SW 1271 (cell line): ENCODE data around the gene SULT2B1.
"Not testable (repeated sequence)": the region's sequence is repeated elsewhere in the genome, so short reads cannot be mapped to it uniquely, and the experiment has no call there.

Source experiments
- DNase-seq, 2 experiments: peaks; one replicate each; lab custom pipeline; 2025; lab: John Stamatoyannopoulos, UW

SULT2B1 gene

GRCh38 chr19:48558018-48558684, 6.2 kb downstream of the SULT2B1 start:
- DNase-seq = no peak

DNA sequence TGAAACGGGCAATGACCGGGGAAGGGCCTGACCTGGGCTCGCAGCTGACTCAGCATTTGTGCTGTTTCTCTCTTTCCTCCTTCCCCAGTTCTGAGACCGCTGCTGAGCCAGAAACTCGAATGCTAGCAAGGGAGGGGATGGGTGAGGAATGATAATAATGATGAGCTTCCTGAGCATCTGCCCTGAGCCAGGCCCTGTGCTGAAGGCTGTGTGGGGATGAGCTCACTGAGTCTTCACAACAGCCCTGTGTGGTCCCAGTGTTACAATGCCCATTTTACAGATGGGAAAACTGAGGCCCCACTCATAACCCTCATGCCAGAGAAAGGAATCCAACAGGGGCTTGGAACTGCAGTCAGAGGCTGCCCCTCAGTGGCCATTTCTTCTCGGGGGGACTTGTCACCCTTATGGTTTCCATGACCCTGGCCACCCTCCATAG, 8.1 kb downstream of the SULT2B1 start:
- no peak for DNase-seq

DNA sequence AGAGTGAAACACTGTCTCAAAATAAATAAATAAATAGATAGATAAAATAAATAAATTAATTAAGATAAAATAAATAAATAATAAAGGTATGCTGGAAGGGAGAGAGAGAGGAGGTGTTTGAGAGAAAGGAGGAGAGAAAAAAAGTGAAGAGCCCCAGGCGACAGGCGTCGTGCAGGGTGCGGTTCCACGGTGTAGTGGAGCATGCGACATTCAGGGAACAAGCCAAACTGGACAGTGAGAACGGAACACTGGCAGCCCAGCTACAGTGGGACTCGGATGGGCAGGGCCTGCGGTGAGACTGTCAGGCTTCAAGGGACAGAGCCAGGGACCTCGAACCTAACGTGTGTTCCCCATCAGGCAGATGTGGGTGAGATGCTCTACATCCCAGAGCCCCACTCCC, 9.4 kb downstream of the SULT2B1 start:
- no peak for DNase-seq

DNA sequence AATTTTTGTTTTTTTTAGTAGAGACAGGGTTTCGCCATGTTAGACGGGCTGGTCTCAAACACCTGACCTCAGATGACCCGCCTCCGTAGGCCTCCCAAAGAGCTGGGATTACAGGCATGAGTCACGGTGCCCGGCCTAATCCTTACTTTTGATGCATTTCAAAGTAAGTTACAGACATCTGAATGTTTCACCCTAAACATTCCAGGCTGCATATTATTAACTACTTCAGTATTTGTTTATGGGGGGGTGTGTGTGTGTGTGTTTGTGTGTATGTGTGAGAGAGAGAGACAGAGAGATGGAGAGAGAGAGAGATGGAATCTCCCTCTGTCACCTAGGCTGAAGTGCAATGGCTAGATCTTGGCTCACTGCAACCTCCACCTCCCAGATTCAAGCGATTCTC, 13.1 kb downstream of the SULT2B1 start:
- DNase-seq = no peak

- peak; percentile 37 to 70 for DNase-seq
Observed at GRCh38 chr19:48568345-48568886, 16.4 kb downstream of the SULT2B1 start.

- DNase-seq = no peak
Observed at GRCh38 chr19:48569814-48570213, 17.8 kb downstream of the SULT2B1 start.

DNA sequence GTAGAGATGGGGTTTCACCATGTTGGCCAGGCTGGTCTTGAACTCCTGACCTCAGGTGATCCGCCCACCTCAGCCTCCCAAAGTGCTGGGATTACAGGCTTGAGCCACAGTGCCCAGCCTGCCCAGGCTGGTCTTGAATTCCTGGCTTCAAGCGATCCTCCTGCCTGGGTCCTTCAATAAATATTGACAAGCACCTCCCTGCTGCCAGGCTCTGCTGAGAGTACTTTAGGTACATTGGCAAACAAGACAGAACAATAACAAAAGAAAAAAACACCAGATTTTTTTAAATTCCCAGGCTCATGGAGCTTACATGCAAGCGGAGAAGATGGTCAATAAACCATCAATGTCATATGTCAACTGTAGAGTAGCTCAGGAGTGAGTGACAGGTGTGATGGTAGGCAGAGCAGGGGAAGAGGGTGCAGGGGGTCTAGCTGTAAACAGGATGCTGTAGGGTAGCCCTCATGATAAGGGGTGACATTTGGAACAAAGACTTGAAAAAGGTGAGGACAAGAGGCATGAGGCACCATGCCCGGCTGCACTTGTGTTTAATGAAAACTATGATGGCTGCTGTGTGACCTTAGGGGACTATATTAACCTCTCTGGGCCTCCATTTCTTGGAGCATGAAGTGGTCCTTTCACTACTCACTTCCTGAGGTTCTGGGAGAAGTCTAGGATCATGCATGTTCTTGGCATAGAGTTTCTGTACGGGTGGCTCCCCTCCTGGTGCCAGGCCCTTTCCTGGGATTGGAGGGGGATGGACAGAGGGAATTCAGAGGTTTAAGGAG, 19.6 kb downstream of the SULT2B1 start:
- no peak for DNase-seq

- no peak for DNase-seq
Observed at GRCh38 chr19:48573163-48573505, 21.2 kb downstream of the SULT2B1 start.

DNA sequence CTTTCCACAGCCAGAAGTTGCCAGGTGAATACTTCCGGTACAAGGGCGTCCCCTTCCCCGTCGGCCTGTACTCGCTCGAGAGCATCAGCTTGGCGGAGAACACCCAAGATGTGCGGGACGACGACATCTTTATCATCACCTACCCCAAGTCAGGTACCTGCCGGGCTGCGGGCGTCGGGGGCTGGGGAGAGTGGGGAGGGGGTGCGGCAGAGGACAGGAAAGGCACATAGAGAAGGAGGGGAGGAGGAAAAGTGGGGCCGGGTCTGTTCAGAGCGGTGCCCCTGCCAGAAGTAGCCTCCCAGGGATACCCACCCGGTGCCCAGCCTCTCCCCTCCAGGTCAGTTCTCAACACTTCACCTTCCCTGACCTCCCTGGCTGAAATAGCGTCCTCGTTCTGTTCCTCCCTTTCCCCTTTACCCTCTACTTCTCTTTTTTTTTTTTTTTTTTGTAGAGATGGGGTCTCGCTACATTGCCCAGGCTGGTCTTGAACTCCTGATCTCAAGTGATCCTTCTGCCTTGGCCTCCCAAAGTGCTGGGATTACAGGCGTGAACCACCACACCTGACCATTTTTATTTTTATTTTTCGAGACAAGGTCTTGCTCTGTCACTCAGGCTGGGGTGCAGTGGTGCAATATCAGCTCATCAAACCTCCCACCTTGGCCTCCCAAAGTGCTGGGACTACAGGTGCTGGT, 24.1 kb downstream of the SULT2B1 start:
- DNase-seq = no peak

DNA sequence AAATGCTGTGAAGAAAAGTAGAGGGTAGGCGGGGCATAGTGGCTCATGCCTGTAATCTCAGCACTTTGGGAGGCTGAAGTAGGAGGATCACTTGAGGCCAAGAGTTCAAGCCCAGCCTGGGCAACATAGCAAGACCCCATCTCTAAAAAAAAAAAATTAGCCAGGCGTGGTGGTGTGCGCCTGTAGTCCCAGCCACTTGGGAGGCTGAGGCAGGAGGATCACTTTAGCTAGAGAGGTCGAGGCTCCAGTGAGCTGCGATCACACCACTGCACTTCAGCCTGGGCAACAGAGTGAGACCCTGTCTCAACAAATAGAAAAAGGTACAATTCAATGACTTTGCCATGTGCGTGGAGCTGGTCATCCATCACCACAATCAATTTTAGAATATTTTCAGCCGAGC, 25.9 kb downstream of the SULT2B1 start:
- DNase-seq = not testable (repeated sequence)

GRCh38 chr19:48578891-48579290, 26.9 kb downstream of the SULT2B1 start:
- no peak for DNase-seq

- DNase-seq = no peak
Observed at GRCh38 chr19:48582168-48582567, 30.2 kb downstream of the SULT2B1 start.

DNA sequence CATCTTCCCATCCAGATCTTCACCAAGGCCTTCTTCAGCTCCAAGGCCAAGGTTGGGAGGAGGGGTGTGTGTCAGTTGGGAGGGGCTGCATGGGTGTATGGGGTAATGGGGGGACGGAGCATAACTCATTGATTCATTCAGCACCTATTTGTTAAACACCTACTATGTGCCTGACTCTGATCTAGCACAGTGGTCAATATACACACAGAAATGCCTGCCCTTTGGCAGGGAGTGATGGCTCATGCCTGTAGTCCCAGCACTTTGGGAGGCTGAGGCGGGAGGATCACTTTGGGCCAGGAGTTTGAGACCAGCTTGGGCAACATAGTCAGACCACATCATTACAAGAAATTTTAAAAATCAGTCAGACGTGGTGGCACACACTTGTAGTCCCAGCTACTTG, 35.4 kb downstream of the SULT2B1 start:
- no peak for DNase-seq

GRCh38 chr19:48588670-48589401, 36.9 kb downstream of the SULT2B1 start:
- DNase-seq = peak in 1 of 2 experiments; percentile 66

- DNase-seq = no peak
Observed at GRCh38 chr19:48591021-48591420, 39.0 kb downstream of the SULT2B1 start.

GRCh38 chr19:48595171-48595570, 43.2 kb downstream of the SULT2B1 start:
- DNase-seq = no peak

DNA sequence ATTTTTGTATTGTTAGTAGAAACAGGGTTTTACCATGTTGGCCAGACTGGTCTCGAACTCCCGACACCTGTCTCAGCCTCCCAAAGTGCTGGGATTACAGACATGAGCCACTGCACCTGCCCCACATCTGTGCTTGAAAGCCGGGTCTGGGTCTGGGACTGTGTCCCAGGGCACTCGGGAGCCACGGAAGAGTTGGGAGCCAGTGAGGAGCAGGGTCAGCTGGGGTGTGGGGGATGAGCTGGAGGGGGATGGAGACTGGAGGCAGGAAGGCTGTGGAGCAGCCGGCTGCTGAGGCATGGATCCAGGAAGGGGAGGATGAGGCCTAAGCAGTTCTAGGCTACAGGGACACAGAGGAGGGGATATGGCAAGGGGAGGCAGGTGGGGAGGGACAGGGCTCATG, 43.9 kb downstream of the SULT2B1 start:
- DNase-seq = no peak

- no peak for DNase-seq
Observed at GRCh38 chr19:48596237-48596636, 44.3 kb downstream of the SULT2B1 start.

DNA sequence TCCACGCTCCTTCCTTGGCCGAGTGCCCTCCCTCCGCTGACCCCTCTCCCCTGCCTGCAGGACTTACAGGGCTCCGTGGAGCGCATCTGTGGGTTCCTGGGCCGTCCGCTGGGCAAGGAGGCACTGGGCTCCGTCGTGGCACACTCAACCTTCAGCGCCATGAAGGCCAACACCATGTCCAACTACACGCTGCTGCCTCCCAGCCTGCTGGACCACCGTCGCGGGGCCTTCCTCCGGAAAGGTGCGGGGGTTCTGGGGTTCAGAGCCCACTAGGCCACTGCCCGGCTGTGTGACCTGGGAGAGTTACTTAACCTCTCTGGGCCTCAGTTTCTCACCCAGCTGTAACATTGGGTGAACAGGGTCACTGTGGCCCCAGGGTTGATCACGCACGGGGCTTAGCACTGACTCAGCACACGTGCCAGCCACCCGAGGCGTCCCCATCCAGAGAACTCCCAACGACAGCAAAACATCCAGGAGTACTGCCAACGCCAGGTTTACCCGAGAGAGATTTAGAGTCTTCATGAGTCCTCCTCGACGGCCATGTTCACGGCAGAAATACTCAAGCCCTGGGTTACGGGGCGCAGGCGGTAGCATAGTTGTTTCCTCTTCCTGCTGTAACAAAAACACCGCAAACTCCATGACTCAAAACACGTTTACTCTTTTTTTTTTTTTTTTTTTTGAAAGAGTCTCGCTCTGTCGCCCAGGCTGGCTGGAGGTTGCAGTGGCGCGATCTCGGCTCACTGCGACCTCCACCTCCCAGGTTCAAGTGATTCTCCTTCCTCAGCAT, 44.9 kb downstream of the SULT2B1 start:
- no peak for DNase-seq

- no peak for DNase-seq
Observed at GRCh38 chr19:48598996-48599700, 47.2 kb downstream of the SULT2B1 start.
